ENCODE measurements around the gene FKBP1A. TPM values are rescaled to one million over a fixed set of nuclear protein-coding genes. Genes with fewer than 3 reads are reported as not detected.

FKBP1A gene
- total and polyA plus RNA-seq, 2 of the 4 experiments (the other 2 are of a cell fraction) = 120 to 528 TPM

DNA sequence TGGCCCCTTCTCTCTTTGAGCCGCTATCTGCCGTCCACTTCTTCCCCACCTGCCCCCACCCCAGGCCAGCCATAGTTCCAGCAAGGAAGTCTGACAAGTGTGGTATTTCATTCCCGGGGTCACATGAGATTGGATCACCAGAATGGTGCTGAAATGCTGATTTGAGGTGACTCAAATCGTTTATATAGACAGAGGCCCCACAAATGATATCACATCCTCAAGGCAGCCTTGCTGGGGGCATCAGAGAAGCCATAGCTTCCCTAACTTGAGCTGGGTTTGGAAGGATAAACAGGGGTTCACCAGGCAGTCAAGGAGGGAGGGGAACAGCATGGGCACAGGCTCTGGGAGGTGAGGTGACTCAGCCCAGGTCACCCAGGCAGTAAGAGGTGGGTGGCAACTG lies 73.8 kb downstream of the FKBP1A start:
- Histone ChIP-seq H2AFZ (replicated peaks; ENCODE audit: low read length, poor library complexity) (peak overlapping the region; percentile 43), H3K18ac (ENCODE audit: low read depth, low read length) (peak overlapping the region; percentile 59), H3K9ac (ENCODE audit: low read depth, low read length) (no peak overlapping the region), H2BK15ac (ENCODE audit: low read depth, low read length) (peak overlapping the region; percentile 3; the same call in 2 of the 3 replicates), H3K27ac (ENCODE audit: insufficient read depth, low read length) (peak overlapping the region; percentile 5; the same call in 1 of the 2 replicates), H3K4me2 (ENCODE audit: low read depth, low read length) (no peak overlapping the region), H3K56ac (ENCODE audit: extremely low read depth, insufficient read depth, low read length) (no peak overlapping the region), H4K91ac (ENCODE audit: insufficient read depth, low read depth, low read length) (peak overlapping the region; percentile 57; the same call in 1 of the 2 replicates), H3K79me1 (ENCODE audit: low read depth in 1 of 2, low read length in 2 of 2) (peaks cover 0 to 13% of the 10 kb centered on the region in 2 experiments; a peak in 2 of 4 replicates), H3K36me3 (ENCODE audit: control insufficient read depth, insufficient read depth, low read length) (no peaks in the 10 kb centered on the region), H2BK20ac (ENCODE audit: low read depth, low read length) (peak overlapping the region; percentile 34; the same call in 1 of the 2 replicates), H3K4me1 (ENCODE audit: control insufficient read depth, insufficient read depth, low read length) (peaks cover 24% of the 10 kb centered on the region), H4K20me1 (ENCODE audit: insufficient read depth, low read length) (no peaks in the 10 kb centered on the region), H3K14ac (replicated peaks; ENCODE audit: low read depth, low read length) (peak overlapping the region; percentile 24; the same call in 1 of the 2 replicates), H2BK5ac (ENCODE audit: low read depth, low read length, poor library complexity, severe bottlenecking) (peak overlapping the region; percentile 17), H3K4me3 (ENCODE audit: insufficient read depth, low read depth, low read length) (no peak overlapping the region), H3K23ac (ENCODE audit: low read depth, low read length) (no peak overlapping the region; the same call in 1 of the 2 replicates), H2BK120ac (ENCODE audit: low read depth, low read length) (0 out of 2 replicates have a peak overlapping the region, but pooled peaks have one; percentile 22), H3K9me1 (ENCODE audit: insufficient read depth, low read length) (peaks cover 15% of the 10 kb centered on the region), H4K5ac (ENCODE audit: low read depth, low read length) (peak overlapping the region; percentile 40; the same call in 1 of the 2 replicates), H3K9me3 (ENCODE audit: control insufficient read depth, insufficient read depth, low read length) (no peaks in the 10 kb centered on the region), H4K8ac (ENCODE audit: low read depth in 2 of 2, low read length in 2 of 2) (no peak overlapping the region; a peak in 1 of 4 replicates), H3K27me3 (ENCODE audit: control insufficient read depth, insufficient read depth, low read length) (no peaks in the 10 kb centered on the region), H3K4ac (ENCODE audit: low read depth, low read length) (peak overlapping the region; percentile 39), H2AK5ac (ENCODE audit: low read depth, low read length) (peak overlapping the region; percentile 72), H2AK9ac (replicated peaks; ENCODE audit: low read depth, low read length, poor library complexity) (peak overlapping the region; percentile 43)
- DNase-seq (peak; percentile 59), ATAC-seq (ENCODE audit: low read depth) (no peak)
- in situ Hi-C loops (cut with MboI; ENCODE audit: low sequenced_read_pairs) (no loop called here), intact Hi-C loops (cut with micrococcal nuclease) (no loop called here), dilution Hi-C loops (cut with HindIII; ENCODE audit: low sequenced_read_pairs, unreplicated experiment) (no loop called here)
- no TSS peak for BruUV-seq (replicated peaks)
- POLR2A ChIA-PET (ENCODE audit: unreplicated experiment) = no interaction called here
- CTCF ChIA-PET = interaction anchor here (1.6 kb wide), 1 partner anchor 118 kb away, joined by 5 read pairs; no protein-coding TSS in a partner anchor
- TF ChIP-seq BHLHE40 (IDR thresholded peaks at IDR 0.05; ENCODE audit: low read depth, low read length) = peak; percentile 49
- peak; percentile 30; the same call in 1 of the 2 replicates for TF ChIP-seq NFE2L2 (IDR thresholded peaks at IDR 0.05; ENCODE audit: low read depth, low read length)
- TF ChIP-seq MAZ (IDR thresholded peaks at IDR 0.05; ENCODE audit: borderline replicate concordance, low read depth, low read length) = no peak
- peak; percentile 15; the same call in 1 of the 2 replicates for TF ChIP-seq USF2 (IDR thresholded peaks at IDR 0.05; ENCODE audit: low read depth, low read length)
- TF ChIP-seq FOS (IDR thresholded peaks at IDR 0.05; ENCODE audit: low read depth, low read length) = 0 out of 2 replicates have a peak, but pooled peaks have one; percentile 18
- TF ChIP-seq CHD1 (IDR thresholded peaks at IDR 0.05; ENCODE audit: low read depth, low read length) = no peak
- WGBS, 2 experiments (ENCODE audit: extremely low coverage in 2 of 2, insufficient read length in 1 of 2) = no CpG with 5 or more reads among the region's 4 CpGs

Other genes starting within 250 kb of the FKBP1A start
- not detected in 2 replicates for gene TMEM74B, start 208.1 kb downstream of the FKBP1A start, total RNA-seq (2012; rRNA removed)
- 0.03 TPM in 1 of 2 replicates, not detected in the other for gene TMEM74B, start 208.1 kb downstream of the FKBP1A start, polyA plus RNA-seq (2012; rRNA removed)
- not detected in 2 replicates for gene C20orf202, start 189.6 kb downstream of the FKBP1A start, total RNA-seq (2012; rRNA removed)
- not detected in 2 replicates for gene C20orf202, start 189.6 kb downstream of the FKBP1A start, polyA plus RNA-seq (2012; rRNA removed)
- gene RAD21L1, start 167.0 kb downstream of the FKBP1A start, total RNA-seq (2012; rRNA removed) = under 0.01 TPM in 1 of 2 replicates, not detected in the other
- not detected in 2 replicates for gene RAD21L1, start 167.0 kb downstream of the FKBP1A start, polyA plus RNA-seq (2012; rRNA removed)
- 4.5 and 4.7 TPM in 2 replicates for gene SNPH, start 126.8 kb downstream of the FKBP1A start, total RNA-seq (2012; rRNA removed)
- gene SNPH, start 126.8 kb downstream of the FKBP1A start, polyA plus RNA-seq (2012; rRNA removed) = 3.1 and 3.2 TPM in 2 replicates
- gene SDCBP2, start 63.9 kb downstream of the FKBP1A start, total RNA-seq (2012; rRNA removed) = 0.54 and 0.83 TPM in 2 replicates
- gene SDCBP2, start 63.9 kb downstream of the FKBP1A start, polyA plus RNA-seq (2012; rRNA removed) = 1.3 TPM in 2 replicates
- 40.3 and 41.1 TPM in 2 replicates for gene NSFL1C, start 73.8 kb upstream of the FKBP1A start, total RNA-seq (2012; rRNA removed)
- 28.6 and 33.0 TPM in 2 replicates for gene NSFL1C, start 73.8 kb upstream of the FKBP1A start, polyA plus RNA-seq (2012; rRNA removed)
- gene SIRPB2, start 98.4 kb upstream of the FKBP1A start, total RNA-seq (2012; rRNA removed) = not detected in 2 replicates
- not detected in 2 replicates for gene SIRPB2, start 98.4 kb upstream of the FKBP1A start, polyA plus RNA-seq (2012; rRNA removed)
- gene SIRPD, start 164.7 kb upstream of the FKBP1A start, total RNA-seq (2012; rRNA removed) = not detected in 2 replicates
- gene SIRPD, start 164.7 kb upstream of the FKBP1A start, polyA plus RNA-seq (2012; rRNA removed) = not detected in 2 replicates
- 0.56 and 0.90 TPM in 2 replicates for gene SIRPB1, start 227.0 kb upstream of the FKBP1A start, total RNA-seq (2012; rRNA removed)
- 1.0 and 1.6 TPM in 2 replicates for gene SIRPB1, start 227.0 kb upstream of the FKBP1A start, polyA plus RNA-seq (2012; rRNA removed)